Measurements from ENCODE around the gene SECISBP2. TPM values are rescaled to one million over a fixed set of nuclear protein-coding genes. Genes with fewer than 3 reads are reported as not detected.

The SECISBP2 gene
- total and polyA plus RNA-seq, 2 donors (not counting 1 experiment from before 2014, with no cell fraction given), result 23.0 to 33.0 TPM

GRCh38 chr9:89319015-89319905, 960 bp downstream of the SECISBP2 start:
- peaks cover 59% of the 10 kb centered on the region for H3K79me2 ChIP-seq (ENCODE audit: control insufficient read depth, insufficient read depth, low read length)
- peaks cover 2% of the 10 kb centered on the region for H3K36me3 ChIP-seq (ENCODE audit: control insufficient read depth, insufficient read depth, low read length)
- TF ChIP-seq EZH2 (IDR thresholded peaks at IDR 0.05; ENCODE audit: low read length, missing control alignments) (no peak), CTCF (conservative IDR thresholded peaks at IDR 0.05 in 1 of 2, IDR thresholded peaks at IDR 0.05 in 1 of 2; ENCODE audit: low read depth in 1 of 2, low read length in 2 of 2) (no peak)
- H3K27ac ChIP-seq (ENCODE audit: insufficient read depth, low read length), result peak overlapping the region; percentile 99
- H2AFZ ChIP-seq (ENCODE audit: low read length), result no peak overlapping the region
- peak overlapping the region; percentile 43 to 94 (median 52) for H3K4me3 ChIP-seq (replicated peaks in 1 of 4; ENCODE audit: control extremely low read depth in 1 of 4, insufficient read depth in 1 of 4, low read depth in 3 of 4, low read length in 4 of 4)
- no peaks in the 10 kb centered on the region for H3K9me3 ChIP-seq (ENCODE audit: control insufficient read depth, insufficient read depth, low read depth, low read length)
- peaks cover 11% of the 10 kb centered on the region for H3K4me1 ChIP-seq (ENCODE audit: control insufficient read depth, extremely low read depth, insufficient read depth, low read length)
- no peak for DNase-seq (ENCODE audit: low read depth in 2 of 2)
- no peaks in the 10 kb centered on the region for H3K27me3 ChIP-seq (ENCODE audit: control insufficient read depth, insufficient read depth, low read length)
- H3K9ac ChIP-seq (ENCODE audit: insufficient read depth, low read length), result peak overlapping the region; percentile 100
- H4K20me1 ChIP-seq (ENCODE audit: control insufficient read depth, extremely low read depth, insufficient read depth, low read length), result peaks cover 2% of the 10 kb centered on the region
- H3K4me2 ChIP-seq (ENCODE audit: extremely low read depth, insufficient read depth, low read length), result peak overlapping the region; percentile 77

- Histone ChIP-seq H3K36me3 (ENCODE audit: control insufficient read depth, insufficient read depth, low read length) (no peaks in the 10 kb centered on the region), H3K9ac (ENCODE audit: insufficient read depth, low read length) (no peak overlapping the region), H3K27me3 (ENCODE audit: control insufficient read depth, insufficient read depth, low read length) (no peaks in the 10 kb centered on the region), H3K4me1 (ENCODE audit: control insufficient read depth, extremely low read depth, insufficient read depth, low read length) (no peaks in the 10 kb centered on the region), H3K79me2 (ENCODE audit: control insufficient read depth, insufficient read depth, low read length) (peaks cover 29% of the 10 kb centered on the region), H3K27ac (ENCODE audit: insufficient read depth, low read length) (no peak overlapping the region), H2AFZ (ENCODE audit: low read length) (no peak overlapping the region), H3K4me3 (replicated peaks in 1 of 4; ENCODE audit: control extremely low read depth in 1 of 4, insufficient read depth in 1 of 4, low read depth in 3 of 4, low read length in 4 of 4) (no peak overlapping the region), H4K20me1 (ENCODE audit: control insufficient read depth, extremely low read depth, insufficient read depth, low read length) (peaks cover 2% of the 10 kb centered on the region), H3K4me2 (ENCODE audit: extremely low read depth, insufficient read depth, low read length) (no peak overlapping the region), H3K9me3 (ENCODE audit: control insufficient read depth, insufficient read depth, low read depth, low read length) (no peaks in the 10 kb centered on the region)
- no peak for TF ChIP-seq EZH2 (IDR thresholded peaks at IDR 0.05; ENCODE audit: low read length, missing control alignments)
- no peak for TF ChIP-seq CTCF (conservative IDR thresholded peaks at IDR 0.05 in 1 of 2, IDR thresholded peaks at IDR 0.05 in 1 of 2; ENCODE audit: low read depth in 1 of 2, low read length in 2 of 2)
- DNase-seq (ENCODE audit: low read depth in 2 of 2), result no peak
These were observed 5.1 kb downstream of the SECISBP2 start for GRCh38 chr9:89323390-89323789.

GRCh38 chr9:89325733-89326132, 7.4 kb downstream of the SECISBP2 start:
- peaks cover 20% of the 10 kb centered on the region for H3K79me2 ChIP-seq (ENCODE audit: control insufficient read depth, insufficient read depth, low read length)
- no peak overlapping the region for H3K27ac ChIP-seq (ENCODE audit: insufficient read depth, low read length)
- no peak overlapping the region for H3K4me2 ChIP-seq (ENCODE audit: extremely low read depth, insufficient read depth, low read length)
- TF ChIP-seq EZH2 (IDR thresholded peaks at IDR 0.05; ENCODE audit: low read length, missing control alignments) (no peak), CTCF (conservative IDR thresholded peaks at IDR 0.05 in 1 of 2, IDR thresholded peaks at IDR 0.05 in 1 of 2; ENCODE audit: low read depth in 1 of 2, low read length in 2 of 2) (no peak)
- DNase-seq (ENCODE audit: low read depth in 2 of 2), result no peak
- H3K4me1 ChIP-seq (ENCODE audit: control insufficient read depth, extremely low read depth, insufficient read depth, low read length), result no peaks in the 10 kb centered on the region
- H3K27me3 ChIP-seq (ENCODE audit: control insufficient read depth, insufficient read depth, low read length), result no peaks in the 10 kb centered on the region
- no peak overlapping the region for H3K4me3 ChIP-seq (replicated peaks in 1 of 4; ENCODE audit: control extremely low read depth in 1 of 4, insufficient read depth in 1 of 4, low read depth in 3 of 4, low read length in 4 of 4)
- H3K36me3 ChIP-seq (ENCODE audit: control insufficient read depth, insufficient read depth, low read length), result peaks cover 4% of the 10 kb centered on the region
- no peaks in the 10 kb centered on the region for H3K9me3 ChIP-seq (ENCODE audit: control insufficient read depth, insufficient read depth, low read depth, low read length)
- H2AFZ ChIP-seq (ENCODE audit: low read length), result no peak overlapping the region
- H4K20me1 ChIP-seq (ENCODE audit: control insufficient read depth, extremely low read depth, insufficient read depth, low read length), result peaks cover 2% of the 10 kb centered on the region
- no peak overlapping the region for H3K9ac ChIP-seq (ENCODE audit: insufficient read depth, low read length)

Measured in fibroblast of lung (primary cell).